WTC11 (cell line): Measurements from ENCODE around the gene CPT2. TPM values are rescaled to one million over a fixed set of nuclear protein-coding genes. Genes with fewer than 3 reads are reported as not detected.

Experiments
- ATAC-seq: fragments of 200-7000 bp; cut with Tn5 transposase; 2 replicates; pipeline ENCODE4 v1.10.0; 2021; ENCODE audit warnings: mild to moderate bottlenecking, moderate library complexity
- CTCF ChIA-PET: fragments of 300-600 bp; sonication (Branson Sonifier 250); formaldehyde crosslinking; loops from one replicate; lab custom pipeline; 2021; ENCODE audit warnings: antibody characterized with exemption; lab: Charles Lee
- POLR2A ChIA-PET: fragments of 350-600 bp; sonication (Branson Sonifier 250); formaldehyde crosslinking; loops from one replicate; lab custom pipeline; 2021; ENCODE audit warnings: antibody characterized with exemption; lab: Charles Lee
- DNase-seq: peaks from one replicate; pipeline ENCODE4 v3.0.0; 2021; ENCODE audit warnings: low spot score
- H3K27ac Mint-ChIP-seq: 2 replicates; pipeline ENCODE4 v1.8.0; 2021; ENCODE audit warnings: mixed read lengths
- H3K27me3 Mint-ChIP-seq: 2 replicates; pipeline ENCODE4 v1.8.0; 2021; ENCODE audit warnings: low read depth, mild to moderate bottlenecking, moderate library complexity, mixed read lengths
- H3K36me3 Mint-ChIP-seq: 2 replicates; pipeline ENCODE4 v1.8.0; 2021; ENCODE audit warnings: mixed read lengths
- H3K4me1 Mint-ChIP-seq: 2 replicates; pipeline ENCODE4 v1.8.0; 2022; ENCODE audit warnings: mixed read lengths
- H3K4me3 Mint-ChIP-seq: 2 replicates; pipeline ENCODE4 v1.8.0; 2021; ENCODE audit warnings: mild to moderate bottlenecking, moderate library complexity, mixed read lengths
- H3K9me3 Mint-ChIP-seq: 2 replicates; pipeline ENCODE4 v1.8.0; 2021; ENCODE audit warnings: mixed read lengths
- EMX1 ChIP-seq: fragments of 250-450 bp; sonication (Bioruptor Pico); IDR thresholded peaks from 2 replicates; pipeline ENCODE4 v1.8.0; 2021; ENCODE audit warnings: mild to moderate bottlenecking
- ETV6 ChIP-seq: sonication (generic); formaldehyde crosslinking; IDR thresholded peaks from 2 replicates; pipeline ENCODE4 v1.8.1; 2022; ENCODE audit warnings: mild to moderate bottlenecking, missing genetic modification reagents
- GABPB1 ChIP-seq: sonication (generic); formaldehyde crosslinking; IDR thresholded peaks from 2 replicates; pipeline ENCODE4 v1.8.1; 2023; ENCODE audit warnings: mild to moderate bottlenecking, missing genetic modification reagents
- GRHL2 ChIP-seq: fragments of 250-450 bp; sonication (Bioruptor Pico); IDR thresholded peaks from 2 replicates; pipeline ENCODE4 v1.8.0; 2022; ENCODE audit warnings: mild to moderate bottlenecking, moderate library complexity; ENCODE audit not compliant: insufficient replicate concordance, severe bottlenecking
- IRF2 ChIP-seq: sonication (generic); formaldehyde crosslinking; IDR thresholded peaks from 2 replicates; pipeline ENCODE4 v1.8.0; 2022; ENCODE audit warnings: low read depth, missing genetic modification reagents, borderline replicate concordance
- KAT7 ChIP-seq: sonication (generic); formaldehyde crosslinking; IDR thresholded peaks from 2 replicates; pipeline ENCODE4 v1.8.1; 2023; ENCODE audit warnings: missing genetic modification reagents, mild to moderate bottlenecking, borderline replicate concordance
- NR1H2 ChIP-seq: sonication (generic); formaldehyde crosslinking; IDR thresholded peaks from 2 replicates; pipeline ENCODE4 v1.9.0; 2021; ENCODE audit warnings: mild to moderate bottlenecking, moderate library complexity, missing genetic modification reagents
- RORB ChIP-seq: fragments of 250-450 bp; sonication (Bioruptor Pico); IDR thresholded peaks from 2 replicates; pipeline ENCODE4 v1.9.0; 2021; ENCODE audit warnings: mild to moderate bottlenecking
- SOX15 ChIP-seq: fragments of 250-450 bp; sonication (Bioruptor Pico); IDR thresholded peaks from 2 replicates; pipeline ENCODE4 v1.9.0; 2021; ENCODE audit warnings: mild to moderate bottlenecking
- ZNF317 ChIP-seq: sonication (generic); formaldehyde crosslinking; IDR thresholded peaks from 2 replicates; pipeline ENCODE4 v1.8.1; 2023; ENCODE audit warnings: low read depth, mild to moderate bottlenecking, moderate library complexity, missing genetic modification reagents, borderline replicate concordance
- ZNF423 ChIP-seq: fragments of 250-450 bp; sonication (Bioruptor Pico); IDR thresholded peaks from 2 replicates; pipeline ENCODE4 v2.1.2; 2022; ENCODE audit warnings: mild to moderate bottlenecking, moderate library complexity
- ZNF671 ChIP-seq: fragments of 250-450 bp; sonication (Bioruptor Pico); IDR thresholded peaks from 2 replicates; pipeline ENCODE4 v1.8.0; 2021; ENCODE audit warnings: mild to moderate bottlenecking
- total RNA-seq: library from RNA; stranded (reverse); gene quantifications from 3 replicates; pipeline ENCODE4 v1.2.3, GENCODE V29; 2021
- TF ChIP-seq, protein P1 (sequence below): fragments of 250-450 bp; sonication (Bioruptor Pico); IDR thresholded peaks from 2 replicates; pipeline ENCODE4 v1.8.0; 2021; ENCODE audit warnings: mild to moderate bottlenecking
- TF ChIP-seq, protein P2 (sequence below): fragments of 200-600 bp; IDR thresholded peaks from 2 replicates; pipeline ENCODE4 v1.8.0; 2022; ENCODE audit warnings: antibody characterized with exemption
- TF ChIP-seq, protein P3 (sequence below): sonication (generic); formaldehyde crosslinking; IDR thresholded peaks from 2 replicates; pipeline ENCODE4 v1.8.0; 2022; ENCODE audit warnings: mild to moderate bottlenecking, missing genetic modification reagents
- TF ChIP-seq, protein P4 (sequence below): sonication (generic); formaldehyde crosslinking; IDR thresholded peaks from 2 replicates; pipeline ENCODE4 v1.8.1; 2023; ENCODE audit warnings: mild to moderate bottlenecking, moderate library complexity, missing genetic modification reagents
- TF ChIP-seq, protein P5 (sequence below): sonication (generic); formaldehyde crosslinking; IDR thresholded peaks from 2 replicates; pipeline ENCODE4 v1.8.0; 2022; ENCODE audit warnings: mild to moderate bottlenecking, missing genetic modification reagents
- TF ChIP-seq, protein P6 (sequence below): sonication (generic); formaldehyde crosslinking; IDR thresholded peaks from 2 replicates; pipeline ENCODE4 v1.8.0; 2023; ENCODE audit warnings: mild to moderate bottlenecking, missing genetic modification reagents
- TF ChIP-seq, protein P7 (sequence below): fragments of 250-450 bp; sonication (Bioruptor Pico); IDR thresholded peaks from 2 replicates; pipeline ENCODE4 v1.9.0; 2021; ENCODE audit warnings: moderate library complexity, mild to moderate bottlenecking, inconsistent platforms, borderline replicate concordance
- TF ChIP-seq, protein P8 (sequence below): sonication (generic); formaldehyde crosslinking; IDR thresholded peaks from 2 replicates; pipeline ENCODE4 v1.8.1; 2022; ENCODE audit warnings: mild to moderate bottlenecking, missing genetic modification reagents, moderate library complexity, borderline replicate concordance

Gene CPT2
- total RNA-seq, 1 experiment from 2014 or later, result 33.7 TPM

DNA sequence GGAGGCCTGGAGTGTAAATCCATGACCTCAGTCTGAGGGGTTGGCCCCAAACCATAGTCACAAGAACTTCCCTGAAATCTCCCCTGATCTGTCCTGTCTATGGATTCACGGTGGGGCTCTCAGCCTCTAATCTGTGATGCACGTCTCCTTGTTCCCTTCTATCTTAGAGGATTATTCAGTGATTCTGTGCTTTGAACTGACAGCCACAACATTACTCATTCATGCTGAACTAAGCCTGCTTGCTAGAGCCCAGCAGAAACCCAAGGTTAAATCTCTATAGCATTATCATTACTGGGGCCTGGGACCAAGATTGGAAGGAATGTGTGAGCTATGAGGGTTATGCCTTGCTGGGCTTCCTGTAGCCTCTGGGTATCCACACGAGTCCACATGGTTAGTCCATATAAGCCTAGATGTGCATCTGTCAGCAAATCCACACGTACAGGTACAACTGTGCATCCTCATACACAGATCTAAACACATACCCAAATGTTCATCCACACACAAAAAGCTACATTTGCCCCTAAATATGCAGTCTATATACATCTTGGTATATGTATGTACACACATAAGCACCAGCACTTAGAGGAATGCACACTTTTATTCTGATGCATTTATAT, 64.1 kb downstream of the CPT2 start (continued):
- TF ChIP-seq, protein P1, sequence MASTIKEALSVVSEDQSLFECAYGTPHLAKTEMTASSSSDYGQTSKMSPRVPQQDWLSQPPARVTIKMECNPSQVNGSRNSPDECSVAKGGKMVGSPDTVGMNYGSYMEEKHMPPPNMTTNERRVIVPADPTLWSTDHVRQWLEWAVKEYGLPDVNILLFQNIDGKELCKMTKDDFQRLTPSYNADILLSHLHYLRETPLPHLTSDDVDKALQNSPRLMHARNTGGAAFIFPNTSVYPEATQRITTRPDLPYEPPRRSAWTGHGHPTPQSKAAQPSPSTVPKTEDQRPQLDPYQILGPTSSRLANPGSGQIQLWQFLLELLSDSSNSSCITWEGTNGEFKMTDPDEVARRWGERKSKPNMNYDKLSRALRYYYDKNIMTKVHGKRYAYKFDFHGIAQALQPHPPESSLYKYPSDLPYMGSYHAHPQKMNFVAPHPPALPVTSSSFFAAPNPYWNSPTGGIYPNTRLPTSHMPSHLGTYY, result no peak
- TF ChIP-seq GABPB1 (CRISPR knock-in tag), result no peak
- no peak for TF ChIP-seq ZNF317 (CRISPR knock-in tag)
- TF ChIP-seq IRF2, result no peak
- TF ChIP-seq ZNF671 (CRISPR knock-in tag), result no peak
- TF ChIP-seq, protein P2, sequence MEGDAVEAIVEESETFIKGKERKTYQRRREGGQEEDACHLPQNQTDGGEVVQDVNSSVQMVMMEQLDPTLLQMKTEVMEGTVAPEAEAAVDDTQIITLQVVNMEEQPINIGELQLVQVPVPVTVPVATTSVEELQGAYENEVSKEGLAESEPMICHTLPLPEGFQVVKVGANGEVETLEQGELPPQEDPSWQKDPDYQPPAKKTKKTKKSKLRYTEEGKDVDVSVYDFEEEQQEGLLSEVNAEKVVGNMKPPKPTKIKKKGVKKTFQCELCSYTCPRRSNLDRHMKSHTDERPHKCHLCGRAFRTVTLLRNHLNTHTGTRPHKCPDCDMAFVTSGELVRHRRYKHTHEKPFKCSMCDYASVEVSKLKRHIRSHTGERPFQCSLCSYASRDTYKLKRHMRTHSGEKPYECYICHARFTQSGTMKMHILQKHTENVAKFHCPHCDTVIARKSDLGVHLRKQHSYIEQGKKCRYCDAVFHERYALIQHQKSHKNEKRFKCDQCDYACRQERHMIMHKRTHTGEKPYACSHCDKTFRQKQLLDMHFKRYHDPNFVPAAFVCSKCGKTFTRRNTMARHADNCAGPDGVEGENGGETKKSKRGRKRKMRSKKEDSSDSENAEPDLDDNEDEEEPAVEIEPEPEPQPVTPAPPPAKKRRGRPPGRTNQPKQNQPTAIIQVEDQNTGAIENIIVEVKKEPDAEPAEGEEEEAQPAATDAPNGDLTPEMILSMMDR, result no peak
- TF ChIP-seq, protein P3, sequence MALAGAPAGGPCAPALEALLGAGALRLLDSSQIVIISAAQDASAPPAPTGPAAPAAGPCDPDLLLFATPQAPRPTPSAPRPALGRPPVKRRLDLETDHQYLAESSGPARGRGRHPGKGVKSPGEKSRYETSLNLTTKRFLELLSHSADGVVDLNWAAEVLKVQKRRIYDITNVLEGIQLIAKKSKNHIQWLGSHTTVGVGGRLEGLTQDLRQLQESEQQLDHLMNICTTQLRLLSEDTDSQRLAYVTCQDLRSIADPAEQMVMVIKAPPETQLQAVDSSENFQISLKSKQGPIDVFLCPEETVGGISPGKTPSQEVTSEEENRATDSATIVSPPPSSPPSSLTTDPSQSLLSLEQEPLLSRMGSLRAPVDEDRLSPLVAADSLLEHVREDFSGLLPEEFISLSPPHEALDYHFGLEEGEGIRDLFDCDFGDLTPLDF (CRISPR knock-in tag), result no peak
- TF ChIP-seq, protein P4, sequence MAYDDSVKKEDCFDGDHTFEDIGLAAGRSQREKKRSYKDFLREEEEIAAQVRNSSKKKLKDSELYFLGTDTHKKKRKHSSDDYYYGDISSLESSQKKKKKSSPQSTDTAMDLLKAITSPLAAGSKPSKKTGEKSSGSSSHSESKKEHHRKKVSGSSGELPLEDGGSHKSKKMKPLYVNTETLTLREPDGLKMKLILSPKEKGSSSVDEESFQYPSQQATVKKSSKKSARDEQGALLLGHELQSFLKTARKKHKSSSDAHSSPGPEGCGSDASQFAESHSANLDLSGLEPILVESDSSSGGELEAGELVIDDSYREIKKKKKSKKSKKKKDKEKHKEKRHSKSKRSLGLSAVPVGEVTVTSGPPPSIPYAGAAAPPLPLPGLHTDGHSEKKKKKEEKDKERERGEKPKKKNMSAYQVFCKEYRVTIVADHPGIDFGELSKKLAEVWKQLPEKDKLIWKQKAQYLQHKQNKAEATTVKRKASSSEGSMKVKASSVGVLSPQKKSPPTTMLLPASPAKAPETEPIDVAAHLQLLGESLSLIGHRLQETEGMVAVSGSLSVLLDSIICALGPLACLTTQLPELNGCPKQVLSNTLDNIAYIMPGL (CRISPR knock-in tag), result no peak
- TF ChIP-seq ETV6 (CRISPR knock-in tag), result no peak
- TF ChIP-seq, protein P5, sequence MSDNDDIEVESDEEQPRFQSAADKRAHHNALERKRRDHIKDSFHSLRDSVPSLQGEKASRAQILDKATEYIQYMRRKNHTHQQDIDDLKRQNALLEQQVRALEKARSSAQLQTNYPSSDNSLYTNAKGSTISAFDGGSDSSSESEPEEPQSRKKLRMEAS, result no peak
- TF ChIP-seq, protein P6, sequence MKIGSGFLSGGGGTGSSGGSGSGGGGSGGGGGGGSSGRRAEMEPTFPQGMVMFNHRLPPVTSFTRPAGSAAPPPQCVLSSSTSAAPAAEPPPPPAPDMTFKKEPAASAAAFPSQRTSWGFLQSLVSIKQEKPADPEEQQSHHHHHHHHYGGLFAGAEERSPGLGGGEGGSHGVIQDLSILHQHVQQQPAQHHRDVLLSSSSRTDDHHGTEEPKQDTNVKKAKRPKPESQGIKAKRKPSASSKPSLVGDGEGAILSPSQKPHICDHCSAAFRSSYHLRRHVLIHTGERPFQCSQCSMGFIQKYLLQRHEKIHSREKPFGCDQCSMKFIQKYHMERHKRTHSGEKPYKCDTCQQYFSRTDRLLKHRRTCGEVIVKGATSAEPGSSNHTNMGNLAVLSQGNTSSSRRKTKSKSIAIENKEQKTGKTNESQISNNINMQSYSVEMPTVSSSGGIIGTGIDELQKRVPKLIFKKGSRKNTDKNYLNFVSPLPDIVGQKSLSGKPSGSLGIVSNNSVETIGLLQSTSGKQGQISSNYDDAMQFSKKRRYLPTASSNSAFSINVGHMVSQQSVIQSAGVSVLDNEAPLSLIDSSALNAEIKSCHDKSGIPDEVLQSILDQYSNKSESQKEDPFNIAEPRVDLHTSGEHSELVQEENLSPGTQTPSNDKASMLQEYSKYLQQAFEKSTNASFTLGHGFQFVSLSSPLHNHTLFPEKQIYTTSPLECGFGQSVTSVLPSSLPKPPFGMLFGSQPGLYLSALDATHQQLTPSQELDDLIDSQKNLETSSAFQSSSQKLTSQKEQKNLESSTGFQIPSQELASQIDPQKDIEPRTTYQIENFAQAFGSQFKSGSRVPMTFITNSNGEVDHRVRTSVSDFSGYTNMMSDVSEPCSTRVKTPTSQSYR (CRISPR knock-in tag), result no peak
- TF ChIP-seq ZNF423 (CRISPR knock-in tag), result no peak
- TF ChIP-seq, protein P7, sequence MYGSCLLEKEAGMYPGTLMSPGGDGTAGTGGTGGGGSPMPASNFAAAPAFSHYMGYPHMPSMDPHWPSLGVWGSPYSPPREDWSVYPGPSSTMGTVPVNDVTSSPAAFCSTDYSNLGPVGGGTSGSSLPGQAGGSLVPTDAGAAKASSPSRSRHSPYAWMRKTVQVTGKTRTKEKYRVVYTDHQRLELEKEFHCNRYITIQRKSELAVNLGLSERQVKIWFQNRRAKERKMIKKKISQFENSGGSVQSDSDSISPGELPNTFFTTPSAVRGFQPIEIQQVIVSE (CRISPR knock-in tag), result no peak
- TF ChIP-seq, all 79 proteins: peak for 0

DNA sequence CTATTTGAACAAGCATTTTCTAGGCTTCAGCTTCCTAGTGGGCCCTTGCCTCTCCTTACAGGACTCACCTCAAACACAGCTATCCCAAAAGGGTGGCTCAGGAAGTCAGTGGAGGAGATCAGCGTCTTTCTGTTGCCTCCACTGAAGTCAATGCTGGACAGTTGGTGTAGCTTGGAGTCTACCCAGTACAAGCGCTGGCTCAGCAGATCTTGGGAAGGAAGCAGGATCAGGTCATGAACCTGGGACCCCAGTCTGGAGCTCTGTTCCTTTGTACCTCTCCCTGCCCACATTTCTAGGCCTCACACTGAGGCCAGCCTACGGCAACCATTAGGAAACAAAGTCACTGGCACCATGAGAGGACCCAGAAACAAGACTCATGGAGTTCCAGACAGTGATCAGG, 65.4 kb downstream of the CPT2 start:
- no peak overlapping the region for H3K4me3 Mint-ChIP-seq
- H3K4me1 Mint-ChIP-seq, result no peaks in the 10 kb centered on the region
- CTCF ChIA-PET, result no interaction called here
- TF ChIP-seq NR1H2 (no peak), ZNF423 (CRISPR knock-in tag) (no peak), KAT7 (no peak), RORB (CRISPR knock-in tag) (no peak), SOX15 (CRISPR knock-in tag) (no peak), GRHL2 (CRISPR knock-in tag) (no peak), EMX1 (no peak)
- TF ChIP-seq, protein P2, result no peak
- TF ChIP-seq, protein P8, sequence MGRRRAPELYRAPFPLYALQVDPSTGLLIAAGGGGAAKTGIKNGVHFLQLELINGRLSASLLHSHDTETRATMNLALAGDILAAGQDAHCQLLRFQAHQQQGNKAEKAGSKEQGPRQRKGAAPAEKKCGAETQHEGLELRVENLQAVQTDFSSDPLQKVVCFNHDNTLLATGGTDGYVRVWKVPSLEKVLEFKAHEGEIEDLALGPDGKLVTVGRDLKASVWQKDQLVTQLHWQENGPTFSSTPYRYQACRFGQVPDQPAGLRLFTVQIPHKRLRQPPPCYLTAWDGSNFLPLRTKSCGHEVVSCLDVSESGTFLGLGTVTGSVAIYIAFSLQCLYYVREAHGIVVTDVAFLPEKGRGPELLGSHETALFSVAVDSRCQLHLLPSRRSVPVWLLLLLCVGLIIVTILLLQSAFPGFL (CRISPR knock-in tag), result no peak

More for the DNA sequence above, 65.4 kb downstream of the CPT2 start:
- no peak for DNase-seq
- no peaks in the 10 kb centered on the region for H3K9me3 Mint-ChIP-seq
- no peak for ATAC-seq
- POLR2A ChIA-PET, result no interaction called here
- peaks cover 94% of the 10 kb centered on the region for H3K36me3 Mint-ChIP-seq
- no peaks in the 10 kb centered on the region for H3K27me3 Mint-ChIP-seq
- H3K27ac Mint-ChIP-seq, result no peak overlapping the region
